GM18858 (cell line): ENCODE measurements around the gene DDAH2.

ENCODE experiments used
- ATAC-seq: cut with Tn5 transposase; IDR thresholded peaks from one replicate; pipeline ENCODE4 v1.9.1; 2021; ENCODE audit not compliant: unreplicated experiment

Gene DDAH2

DNA sequence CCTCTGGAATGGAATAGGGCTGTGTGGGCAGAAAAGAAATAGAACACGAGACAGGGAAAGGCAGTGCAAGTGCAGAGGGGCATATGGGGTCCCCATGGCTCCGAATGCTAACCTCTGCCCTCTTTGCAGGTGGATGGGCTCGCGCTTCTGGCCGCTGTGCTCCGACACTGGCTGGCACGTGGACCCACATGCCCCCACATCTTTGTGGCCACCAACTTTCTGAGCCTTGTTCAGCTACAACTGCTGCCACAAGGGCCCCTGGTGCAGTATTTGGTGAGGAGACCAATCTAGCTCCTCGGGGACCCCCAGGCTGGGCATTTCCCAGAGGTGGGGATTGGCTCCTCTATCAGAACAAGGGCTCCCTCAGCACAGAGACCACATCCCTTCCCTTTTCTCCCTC, 32.2 kb upstream of the DDAH2 start:
- no peak for ATAC-seq

DNA sequence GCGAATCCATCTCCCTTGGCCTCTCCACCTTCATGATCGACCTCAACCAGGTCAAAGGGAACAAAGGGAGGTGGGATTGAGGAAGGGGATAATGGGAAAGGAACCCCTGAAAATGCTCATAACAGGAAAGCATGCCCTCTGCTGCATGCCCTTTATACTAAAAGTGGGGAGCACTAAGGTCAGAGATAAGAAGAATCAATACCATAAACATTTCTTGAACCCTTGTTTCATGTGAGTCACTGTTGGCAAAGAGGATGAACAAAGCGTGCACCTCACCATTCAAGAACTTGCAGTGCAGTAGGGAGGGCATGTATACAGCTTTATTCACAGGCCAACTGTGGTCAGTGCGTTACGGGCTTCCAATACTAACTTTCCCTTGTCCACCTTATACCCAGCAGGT, 31.7 kb upstream of the DDAH2 start:
- ATAC-seq: no peak

- ATAC-seq: no peak
Observed at GRCh38 chr6:31758281-31758680, 29.2 kb upstream of the DDAH2 start.

- no peak for ATAC-seq
Observed at GRCh38 chr6:31752739-31753319, 23.7 kb upstream of the DDAH2 start.

- ATAC-seq: no peak
Observed at GRCh38 chr6:31750411-31751022, 21.4 kb upstream of the DDAH2 start.

GRCh38 chr6:31749301-31750036, 20.4 kb upstream of the DDAH2 start:
- no peak for ATAC-seq

DNA sequence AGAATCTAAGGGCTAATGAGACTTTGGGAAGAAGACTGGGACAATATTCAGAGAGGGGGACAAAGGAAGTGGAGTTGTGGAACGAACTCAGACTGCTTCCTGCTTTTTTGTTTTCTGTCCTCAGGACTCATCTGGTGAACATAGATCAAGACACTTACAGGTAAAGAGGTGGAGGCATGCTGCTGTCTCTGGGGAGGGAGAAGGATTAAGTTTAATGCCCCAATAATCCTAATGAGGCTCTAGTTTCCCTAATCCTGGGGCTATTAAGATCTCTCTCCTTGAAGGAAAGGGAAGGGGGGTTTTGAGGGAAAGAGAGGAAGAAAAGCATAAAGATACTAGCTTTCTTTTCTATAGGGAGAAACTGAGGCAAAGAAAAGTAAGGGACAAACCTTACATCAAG, 15.3 kb upstream of the DDAH2 start:
- ATAC-seq: no peak

- no peak for ATAC-seq
Observed at GRCh38 chr6:31742894-31743293, 13.8 kb upstream of the DDAH2 start.

DNA sequence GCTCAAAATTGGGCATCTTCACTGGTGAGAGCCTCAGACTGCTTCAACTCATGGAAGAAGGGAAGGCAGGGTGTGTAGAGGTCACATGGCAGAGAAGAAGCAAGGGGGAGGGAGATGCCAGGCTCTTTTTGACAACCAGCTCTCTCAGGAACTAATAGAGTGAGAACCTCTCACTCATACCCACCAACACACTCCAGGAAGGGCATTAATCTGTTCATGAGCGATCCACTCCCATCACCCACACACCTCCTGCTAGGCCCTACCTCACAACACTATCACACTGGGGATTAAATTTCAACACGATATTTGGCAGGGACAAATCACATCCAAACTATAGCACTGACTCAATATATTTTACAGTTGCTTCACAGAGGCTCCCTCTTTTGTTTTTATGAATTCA, 12.7 kb upstream of the DDAH2 start:
- ATAC-seq: no peak

DNA sequence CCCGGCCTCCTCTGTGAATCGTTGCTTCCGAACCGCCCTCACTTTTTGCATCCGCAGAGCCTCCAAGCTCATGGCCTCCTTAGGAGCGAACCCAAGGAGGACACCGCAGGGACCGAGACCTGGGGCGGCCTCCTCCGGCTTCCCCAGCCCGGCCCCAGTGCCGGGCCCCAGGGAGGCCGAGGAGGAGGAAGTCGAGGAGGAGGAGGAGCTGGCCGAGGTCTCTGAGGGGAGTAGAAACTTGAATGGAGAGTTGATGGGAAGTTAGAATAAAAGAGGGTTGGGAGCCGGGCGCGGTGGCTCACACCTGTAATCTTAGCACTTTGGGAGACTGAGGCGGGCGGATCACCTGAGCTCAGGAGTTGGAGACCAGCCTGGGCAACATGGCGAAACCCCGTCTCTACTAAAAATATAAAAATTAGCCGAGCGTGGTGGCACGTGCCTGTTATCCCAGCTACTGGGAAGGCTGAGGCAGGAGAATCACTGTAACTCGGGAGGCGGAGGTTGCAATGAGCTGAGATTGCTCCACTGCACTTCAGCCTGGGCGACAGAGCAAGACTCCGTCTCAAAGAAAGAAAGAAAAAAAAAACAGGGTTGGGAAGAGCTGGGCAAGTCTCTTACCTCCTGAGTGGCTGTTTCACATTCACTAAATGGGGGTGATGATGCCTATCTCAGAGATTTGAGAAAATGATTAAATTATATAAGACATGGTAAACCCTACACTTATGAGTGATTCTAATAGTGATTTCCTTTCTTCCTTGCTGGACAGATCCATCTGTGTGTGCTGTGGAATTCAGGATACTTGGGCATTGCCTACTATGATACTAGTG, 11.5 kb upstream of the DDAH2 start:
- no peak for ATAC-seq

DNA sequence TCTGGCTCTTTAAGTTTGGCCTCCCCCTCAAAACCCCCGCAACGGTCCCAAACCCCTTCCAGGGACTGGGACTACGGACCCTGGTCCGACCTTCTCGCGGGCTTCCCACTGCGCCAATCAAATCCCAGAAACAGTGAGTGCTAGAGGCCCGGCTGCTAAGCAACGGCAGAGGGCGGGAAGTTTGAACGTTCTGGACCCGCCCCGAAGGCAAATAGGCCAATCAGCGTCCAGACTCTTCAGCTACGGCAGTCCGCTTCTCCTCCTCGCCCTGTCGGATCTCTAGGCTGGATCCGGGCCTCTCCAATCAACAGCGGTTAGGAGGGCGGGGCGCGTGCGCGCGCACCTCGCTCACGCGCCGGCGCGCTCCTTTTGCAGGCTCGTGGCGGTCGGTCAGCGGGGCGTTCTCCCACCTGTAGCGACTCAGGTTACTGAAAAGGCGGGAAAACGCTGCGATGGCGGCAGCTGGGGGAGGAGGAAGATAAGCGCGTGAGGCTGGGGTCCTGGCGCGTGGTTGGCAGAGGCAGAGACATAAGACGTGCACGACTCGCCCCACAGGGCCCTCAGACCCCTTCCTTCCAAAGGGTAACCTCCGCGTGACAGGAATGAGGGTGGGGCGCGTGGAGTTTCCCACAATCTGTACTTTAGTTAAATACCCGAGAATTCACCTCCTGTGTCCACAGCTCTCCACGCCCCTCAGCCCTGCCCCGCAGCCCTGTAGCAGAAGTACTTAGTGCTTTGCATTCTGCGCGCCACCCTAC, 10.7 kb upstream of the DDAH2 start, which contains the start of gene MSH5:
Gene MSH5 (plus strand): TSS at position 367 of the 758 bp plus-strand sequence. CDS start 462 bp downstream, outside the sequence.
- peak; percentile 51 for ATAC-seq

DNA sequence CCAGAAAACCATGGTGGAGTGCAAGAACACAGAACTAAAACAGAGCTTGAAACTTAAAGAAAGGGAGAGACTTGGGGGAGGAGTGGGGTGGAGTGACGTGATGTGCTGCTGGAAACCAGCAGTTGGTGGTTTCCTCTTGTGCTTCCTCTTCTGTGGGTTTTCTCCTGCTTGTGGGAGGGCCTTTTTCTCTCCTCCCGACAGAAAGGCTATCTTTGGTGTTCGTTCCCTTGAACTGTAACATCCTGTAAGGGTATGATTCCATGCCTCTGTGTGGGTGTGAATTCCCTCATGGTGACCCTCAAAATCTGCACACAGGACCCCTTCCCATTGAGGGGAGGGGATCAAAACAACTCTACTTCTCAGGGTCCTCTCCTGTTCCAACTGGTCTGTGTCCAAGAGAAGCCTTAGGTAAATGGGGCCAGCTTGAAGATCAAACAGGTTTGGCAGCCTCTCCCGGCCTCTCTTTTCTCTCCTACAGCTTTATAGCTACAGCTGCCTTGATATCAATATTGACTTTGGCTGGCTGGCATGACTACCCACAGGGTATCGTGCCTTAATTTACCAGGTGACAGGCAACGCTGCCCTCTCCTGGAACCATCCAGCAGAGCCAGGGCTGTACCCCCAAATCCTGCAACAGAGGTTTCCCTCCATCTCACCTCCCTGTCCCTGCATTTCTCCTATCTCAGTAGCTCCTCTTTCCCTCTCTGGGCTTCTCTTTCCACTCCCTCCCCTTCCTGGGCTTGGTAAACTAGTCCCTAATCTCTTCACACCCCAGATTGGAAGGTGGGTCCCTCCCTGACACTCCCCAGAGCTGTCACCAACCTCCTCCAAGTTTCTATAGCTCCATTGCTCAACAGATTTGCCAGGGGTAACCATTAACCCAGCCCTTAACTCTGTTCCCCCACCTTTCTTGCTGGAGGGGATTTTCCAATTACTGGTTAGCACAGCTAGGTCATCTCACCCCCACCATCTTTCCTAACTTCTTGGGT, 9.2 kb upstream of the DDAH2 start:
- ATAC-seq: no peak

DNA sequence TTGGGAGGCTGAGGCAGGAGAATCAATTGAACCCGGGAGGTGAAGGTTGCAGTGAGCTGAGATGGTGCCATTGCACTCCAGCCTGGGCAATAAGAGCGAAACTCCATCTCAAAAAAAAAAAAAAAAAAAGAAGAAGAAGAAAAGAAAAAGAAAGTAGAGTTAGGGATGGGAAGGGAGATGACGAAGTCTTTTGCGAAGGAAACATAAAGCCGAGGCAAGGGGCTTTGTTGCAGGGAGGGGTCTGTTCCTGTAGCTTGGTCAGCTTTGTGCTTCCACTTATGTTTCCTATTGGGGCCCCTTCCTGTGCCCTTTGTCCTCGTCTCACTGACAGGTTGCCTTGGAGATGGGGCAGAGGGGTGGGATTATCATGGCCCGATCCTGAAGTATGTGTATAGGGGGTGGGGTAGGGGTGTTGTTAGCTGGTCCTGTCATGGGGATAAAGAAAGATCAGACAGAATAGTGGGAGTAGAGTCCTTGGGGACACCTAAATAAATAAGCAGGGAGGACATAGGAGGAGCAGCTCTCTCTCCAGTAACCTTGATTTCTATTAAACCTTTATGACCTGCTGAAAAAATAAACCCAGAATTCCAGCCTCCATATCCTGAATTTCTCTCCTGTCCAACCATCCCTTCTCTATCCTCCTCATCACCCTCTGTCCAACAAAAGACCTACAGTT, 8.4 kb upstream of the DDAH2 start:
- no peak for ATAC-seq

GRCh38 chr6:31736768-31737314, 7.7 kb upstream of the DDAH2 start:
- no peak for ATAC-seq

DNA sequence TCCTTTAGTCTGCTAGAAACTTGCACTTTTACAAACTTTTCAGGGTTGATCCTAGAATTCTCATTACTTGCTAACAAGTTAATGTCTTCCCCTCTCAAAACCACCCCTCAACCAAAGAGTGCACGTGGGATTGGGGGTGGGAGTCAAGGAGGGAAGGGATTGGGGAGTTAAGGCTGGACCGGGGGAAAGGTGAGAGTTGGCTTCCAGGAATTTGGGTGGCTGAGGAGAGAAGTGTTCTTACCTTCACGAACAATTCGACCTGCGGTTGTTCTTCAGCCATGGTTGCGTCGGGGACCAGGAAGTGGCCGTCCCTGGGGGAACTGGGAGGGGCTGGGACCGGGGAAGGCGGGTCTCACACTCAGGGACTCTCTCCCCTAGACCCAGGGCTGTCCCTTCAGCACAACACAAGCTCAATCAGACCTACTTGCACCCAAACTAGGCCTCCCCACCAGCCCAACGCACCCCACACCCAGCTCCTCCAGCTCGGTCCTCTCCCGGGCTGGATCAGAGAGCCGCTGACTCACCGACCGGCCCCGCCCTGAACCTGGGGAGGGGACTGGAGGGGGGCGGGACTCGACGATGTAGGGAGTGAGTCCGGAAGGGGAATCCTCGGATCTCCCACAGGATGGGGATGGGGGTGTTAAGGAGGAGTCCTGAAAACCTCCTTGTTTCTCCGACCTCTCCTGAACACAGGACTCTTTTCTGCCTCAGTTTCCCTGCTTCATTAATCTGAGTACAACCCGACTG, 7.1 kb upstream of the DDAH2 start, which contains the start of gene CLIC1:
Gene CLIC1 (minus strand): TSS at position 510 of the 747 bp plus-strand sequence. CDS start 230 bp downstream, at position 280.
- no peak for ATAC-seq

GRCh38 chr6:31734821-31735406, 5.8 kb upstream of the DDAH2 start:
- ATAC-seq: no peak

GRCh38 chr6:31734247-31734820, 5.2 kb upstream of the DDAH2 start:
- no peak for ATAC-seq
